ENCODE results near the gene SGSM2. TPM values are rescaled to one million over a fixed set of nuclear protein-coding genes. Genes with fewer than 3 reads are reported as not detected.

SGSM2 gene
- total RNA-seq, 4 donors from 2014 or later: 48.2 to 117 (median 90.4) TPM

DNA sequence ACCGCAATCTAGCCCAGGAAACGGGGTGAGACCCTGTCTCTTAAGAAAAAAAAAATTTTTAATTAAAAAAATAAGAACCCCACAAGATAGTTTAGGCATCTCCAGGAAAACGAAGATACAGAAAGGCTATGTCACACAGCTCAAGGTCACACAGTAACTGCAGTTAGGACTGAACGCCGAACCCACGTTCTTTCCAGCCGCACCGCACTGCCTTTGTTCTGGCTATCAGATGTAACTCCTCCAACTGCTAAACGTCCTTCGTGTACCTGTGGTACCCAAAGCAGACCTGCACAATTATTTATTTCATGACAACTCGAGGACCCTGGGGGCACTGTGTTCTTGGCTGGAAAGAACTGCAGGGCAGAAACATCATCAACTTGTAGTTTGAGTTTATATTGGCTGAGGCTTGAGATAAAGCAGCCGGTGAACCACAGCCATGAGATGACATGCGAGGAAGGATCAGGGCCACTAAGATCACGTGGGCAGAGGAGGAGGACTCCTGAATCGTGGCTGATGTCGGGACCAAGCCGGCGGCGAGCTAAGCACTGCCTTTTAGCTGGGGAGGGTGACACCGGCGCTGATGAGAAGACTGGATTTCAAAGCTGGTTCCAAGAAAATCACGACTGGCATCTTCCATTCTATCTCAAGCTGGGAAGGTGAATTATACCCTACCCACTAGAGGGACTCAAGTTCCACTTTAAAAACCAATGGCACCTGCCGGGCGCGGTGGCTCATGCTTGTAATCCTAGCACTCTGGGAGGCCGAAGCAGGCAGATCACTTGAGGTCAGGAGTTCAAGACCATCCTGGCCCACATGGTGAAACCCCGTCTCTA is 84.2 kb downstream of the SGSM2 start:
- no peaks in the 10 kb centered on the region for H3K9me3 ChIP-seq
- 91% methylated on average over 16 of the region's 27 CpGs for WGBS
- no peak overlapping the region for H3K4me3 ChIP-seq
- H3K27me3 ChIP-seq: no peaks in the 10 kb centered on the region
- DNase-seq (ENCODE audit: low spot score in 2 of 2): no peak
- peaks cover 10% of the 10 kb centered on the region for H3K4me1 ChIP-seq
- TF ChIP-seq POLR2A (IDR thresholded peaks at IDR 0.05) (no peak), POLR2AphosphoS5 (IDR thresholded peaks at IDR 0.05) (no peak), EP300 (IDR thresholded peaks at IDR 0.05) (no peak)
- TF ChIP-seq, protein P1, sequence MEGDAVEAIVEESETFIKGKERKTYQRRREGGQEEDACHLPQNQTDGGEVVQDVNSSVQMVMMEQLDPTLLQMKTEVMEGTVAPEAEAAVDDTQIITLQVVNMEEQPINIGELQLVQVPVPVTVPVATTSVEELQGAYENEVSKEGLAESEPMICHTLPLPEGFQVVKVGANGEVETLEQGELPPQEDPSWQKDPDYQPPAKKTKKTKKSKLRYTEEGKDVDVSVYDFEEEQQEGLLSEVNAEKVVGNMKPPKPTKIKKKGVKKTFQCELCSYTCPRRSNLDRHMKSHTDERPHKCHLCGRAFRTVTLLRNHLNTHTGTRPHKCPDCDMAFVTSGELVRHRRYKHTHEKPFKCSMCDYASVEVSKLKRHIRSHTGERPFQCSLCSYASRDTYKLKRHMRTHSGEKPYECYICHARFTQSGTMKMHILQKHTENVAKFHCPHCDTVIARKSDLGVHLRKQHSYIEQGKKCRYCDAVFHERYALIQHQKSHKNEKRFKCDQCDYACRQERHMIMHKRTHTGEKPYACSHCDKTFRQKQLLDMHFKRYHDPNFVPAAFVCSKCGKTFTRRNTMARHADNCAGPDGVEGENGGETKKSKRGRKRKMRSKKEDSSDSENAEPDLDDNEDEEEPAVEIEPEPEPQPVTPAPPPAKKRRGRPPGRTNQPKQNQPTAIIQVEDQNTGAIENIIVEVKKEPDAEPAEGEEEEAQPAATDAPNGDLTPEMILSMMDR (IDR thresholded peaks at IDR 0.05): no peak
- H3K27ac ChIP-seq: no peak overlapping the region
- H3K36me3 ChIP-seq: peaks cover 36% of the 10 kb centered on the region

DNA sequence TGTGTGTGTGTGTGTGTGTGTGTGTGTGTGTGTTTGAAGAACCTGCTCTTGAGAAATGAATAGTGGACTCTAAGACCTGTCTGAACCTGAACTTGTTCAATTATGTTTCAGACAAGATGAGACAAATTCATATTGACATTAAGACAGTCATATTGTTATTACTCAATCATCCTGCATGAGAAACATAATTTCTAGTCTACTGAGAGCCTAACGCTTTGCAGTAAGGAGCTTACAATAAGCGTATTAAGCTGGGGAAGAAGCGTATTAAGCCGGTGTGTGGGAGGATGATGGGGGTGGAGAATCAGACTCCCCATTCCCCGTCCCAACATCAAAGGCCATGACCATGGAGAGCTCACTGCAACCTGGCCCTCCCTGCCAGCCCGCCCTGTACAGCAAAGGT is 86.0 kb downstream of the SGSM2 start:
- H3K36me3 ChIP-seq: peaks cover 35% of the 10 kb centered on the region
- no peaks in the 10 kb centered on the region for H3K9me3 ChIP-seq
- H3K4me3 ChIP-seq: no peak overlapping the region
- no peaks in the 10 kb centered on the region for H3K27me3 ChIP-seq
- H3K4me1 ChIP-seq: peaks cover 8% of the 10 kb centered on the region
- no peak for DNase-seq (ENCODE audit: low spot score in 2 of 2)
- TF ChIP-seq, protein P1 (IDR thresholded peaks at IDR 0.05): no peak
- TF ChIP-seq EP300 (IDR thresholded peaks at IDR 0.05): no peak
- no peak for TF ChIP-seq POLR2A (IDR thresholded peaks at IDR 0.05)
- TF ChIP-seq POLR2AphosphoS5 (IDR thresholded peaks at IDR 0.05): no peak
- H3K27ac ChIP-seq: peak overlapping the region; percentile 6
- WGBS: 58% methylated on average over 6 of the region's 6 CpGs

DNA sequence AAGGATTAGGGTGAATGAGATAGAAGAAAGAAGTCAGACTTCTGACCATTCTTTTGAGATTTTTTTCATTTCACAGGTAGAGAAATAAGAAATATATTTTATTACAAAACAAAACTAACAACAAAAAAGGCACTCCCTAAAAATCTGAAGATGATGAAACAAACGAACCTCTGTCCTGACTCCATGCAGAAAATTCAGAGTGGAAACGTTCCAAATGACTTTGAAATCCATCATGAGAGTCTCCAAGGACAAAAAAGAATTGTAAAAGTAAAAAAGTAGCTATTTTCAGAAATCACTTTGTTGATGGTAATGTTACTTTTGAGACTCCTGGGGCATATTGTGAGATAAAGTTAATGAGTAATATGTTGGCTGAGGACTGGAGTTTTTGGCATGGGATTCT is 89.9 kb downstream of the SGSM2 start:
- Histone ChIP-seq H3K27me3 (no peaks in the 10 kb centered on the region), H3K4me1 (peaks cover 8% of the 10 kb centered on the region), H3K36me3 (no peaks in the 10 kb centered on the region), H3K27ac (no peak overlapping the region), H3K9me3 (no peaks in the 10 kb centered on the region), H3K4me3 (no peak overlapping the region)
- DNase-seq (ENCODE audit: low spot score in 2 of 2): no peak
- WGBS: 66% methylated on average over 2 of the region's 2 CpGs
- no peak for TF ChIP-seq POLR2A (IDR thresholded peaks at IDR 0.05)
- TF ChIP-seq, protein P1 (IDR thresholded peaks at IDR 0.05): no peak

DNA sequence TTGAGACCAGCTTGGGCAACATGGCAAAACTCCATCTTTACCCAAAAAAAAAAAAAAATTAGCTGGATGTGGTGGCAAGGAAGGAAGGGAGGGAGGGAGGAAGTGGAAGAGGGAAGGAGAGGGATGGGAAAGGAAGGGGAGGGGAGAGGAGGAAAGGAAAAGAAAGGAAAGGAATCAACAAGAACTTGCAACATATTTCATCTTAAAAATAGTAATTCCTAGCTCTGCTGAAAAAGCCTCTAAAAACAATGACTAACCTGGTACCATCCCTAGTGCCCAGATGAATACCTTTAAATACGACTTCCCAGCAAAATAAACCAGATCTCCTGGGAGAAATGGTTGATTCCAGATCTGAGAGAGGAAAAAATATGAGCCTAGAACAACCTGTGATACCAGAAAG is 90.6 kb downstream of the SGSM2 start:
- Histone ChIP-seq H3K36me3 (peaks cover 3% of the 10 kb centered on the region), H3K4me3 (no peak overlapping the region), H3K9me3 (no peaks in the 10 kb centered on the region), H3K27ac (no peak overlapping the region), H3K4me1 (peaks cover 4% of the 10 kb centered on the region), H3K27me3 (no peaks in the 10 kb centered on the region)
- WGBS: 89% methylated on average over 1 of the region's 1 CpG
- TF ChIP-seq POLR2A (IDR thresholded peaks at IDR 0.05): no peak
- TF ChIP-seq EP300 (IDR thresholded peaks at IDR 0.05): no peak
- TF ChIP-seq, protein P1 (IDR thresholded peaks at IDR 0.05): no peak
- no peak for DNase-seq (ENCODE audit: low spot score in 2 of 2)

Other genes starting within 250 kb of the SGSM2 start
- gene SMG6, start 33.7 kb upstream of the SGSM2 start, total RNA-seq: 10 to 100 TPM; 29.6 to 58.6 (median 45.5) TPM
- 10 to 100 TPM in 3 of 4 donors, 1 to 10 TPM in 1; 4.0 to 13.9 (median 11.2) TPM for gene SRR, start 33.6 kb upstream of the SGSM2 start, total RNA-seq
- gene TSR1, start 1.0 kb upstream of the SGSM2 start, total RNA-seq: 10 to 100 TPM; 44.3 to 68.6 (median 59.3) TPM
- 10 to 100 TPM; 20.9 to 50.0 (median 44.1) TPM for gene MNT, start 63.6 kb downstream of the SGSM2 start, total RNA-seq
- 10 to 100 TPM; 30.8 to 53.3 (median 35.9) TPM for gene METTL16, start 174.4 kb downstream of the SGSM2 start, total RNA-seq

Data from suprapubic skin (tissue), 4 donors.